Putamen (tissue), 1 donor: ENCODE measurements around the gene GINM1.
A peak's percentile ranks its signal among the peaks of the same experiment; 100 is the strongest.

ENCODE experiments used
- DNase-seq: peaks from one replicate; pipeline ENCODE4 v3.0.0-alpha.2; 2016; ENCODE audit warnings: low spot score

GINM1 gene

GRCh38 chr6:149593408-149593807, 27.2 kb downstream of the GINM1 start:
- DNase-seq, result no peak

GRCh38 chr6:149600508-149600907, 34.3 kb downstream of the GINM1 start:
- DNase-seq, result no peak

GRCh38 chr6:149608381-149608982, 42.3 kb downstream of the GINM1 start:
- DNase-seq, result no peak

- DNase-seq, result no peak
Observed at GRCh38 chr6:149614337-149614736, 48.2 kb downstream of the GINM1 start.

GRCh38 chr6:149615805-149616204, 49.6 kb downstream of the GINM1 start:
- DNase-seq, result peak; percentile 56

GRCh38 chr6:149627672-149628071, 61.5 kb downstream of the GINM1 start:
- DNase-seq, result no peak

GRCh38 chr6:149628875-149629510, 62.8 kb downstream of the GINM1 start:
- no peak for DNase-seq

GRCh38 chr6:149634315-149634714, 68.1 kb downstream of the GINM1 start:
- no peak for DNase-seq

- DNase-seq, result no peak
Observed at GRCh38 chr6:149636124-149636523, 69.9 kb downstream of the GINM1 start.
